ENCODE measurements around the gene SYTL2. TPM values are rescaled to one million over a fixed set of nuclear protein-coding genes. Genes with fewer than 3 reads are reported as not detected.

Gene SYTL2
- total RNA-seq, 4 donors from 2014 or later: 14.3 to 27.7 (median 20.9) TPM

- TF ChIP-seq CTCF (IDR thresholded peaks at IDR 0.05; ENCODE audit: low read depth): no peak
Measured at GRCh38 chr11:85718991-85719807, 91.7 kb downstream of the SYTL2 start.

DNA sequence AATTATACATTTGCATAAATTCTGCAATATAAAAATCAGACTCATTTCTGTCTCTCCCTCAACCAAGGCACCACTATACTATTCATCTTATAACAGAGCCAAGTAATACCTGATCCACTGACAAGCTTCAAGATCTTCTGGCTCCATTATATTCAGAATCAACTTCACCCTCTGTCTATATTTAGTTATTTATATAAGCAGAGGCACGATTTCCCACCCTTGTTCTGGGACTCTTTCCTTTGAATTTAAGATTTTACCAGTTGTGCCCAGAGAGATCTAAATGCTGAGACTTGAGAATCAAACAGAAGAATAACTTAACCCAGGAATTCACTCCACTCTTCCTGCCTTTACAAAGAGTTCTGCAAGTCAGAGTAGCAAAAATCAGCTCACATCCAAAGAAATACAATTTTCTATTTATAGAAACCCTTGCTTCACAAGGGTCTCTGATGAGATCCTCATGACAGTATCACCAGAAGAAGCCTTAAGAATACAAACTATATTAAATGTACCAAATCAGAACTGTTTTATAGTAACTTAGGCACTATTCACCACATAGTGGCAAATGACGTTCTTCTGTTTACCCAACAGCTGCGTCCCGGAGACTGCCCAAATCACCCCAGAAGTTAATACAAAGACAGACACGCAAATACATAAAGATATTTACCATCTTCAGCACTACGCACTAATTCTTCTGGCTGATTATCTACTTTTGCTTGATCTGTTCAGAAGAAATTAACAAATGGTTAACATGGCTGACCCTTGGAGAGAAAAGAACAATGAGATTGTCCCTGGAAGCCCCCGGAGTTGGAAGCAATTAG is 92.6 kb downstream of the SYTL2 start:
- TF ChIP-seq CTCF (IDR thresholded peaks at IDR 0.05; ENCODE audit: low read depth): no peak

- no peak for TF ChIP-seq CTCF (IDR thresholded peaks at IDR 0.05; ENCODE audit: low read depth)
Measured at GRCh38 chr11:85717429-85717828, 93.5 kb downstream of the SYTL2 start.

GRCh38 chr11:85712953-85713352 is 98.0 kb downstream of the SYTL2 start:
- TF ChIP-seq CTCF (IDR thresholded peaks at IDR 0.05; ENCODE audit: low read depth): no peak

GRCh38 chr11:85710917-85711316 is 100.0 kb downstream of the SYTL2 start:
- TF ChIP-seq CTCF (IDR thresholded peaks at IDR 0.05; ENCODE audit: low read depth): no peak

- no peak for TF ChIP-seq CTCF (IDR thresholded peaks at IDR 0.05; ENCODE audit: low read depth)
Measured at GRCh38 chr11:85709941-85710702, 100.8 kb downstream of the SYTL2 start.

Data from subcutaneous adipose tissue (tissue), 4 donors.